Retinal pigment epithelial cell (primary cell): Measurements from ENCODE around the gene RAD23A.
"Not testable (repeated sequence)": the region's sequence is repeated elsewhere in the genome, so short reads cannot be mapped to it uniquely, and the experiment has no call there.

Experiments used
- DNase-seq: peaks from one replicate; pipeline ENCODE4 v3.0.0-alpha.2; 2010; ENCODE audit warnings: low read depth
- H3K4me3 ChIP-seq: 2 replicates; pipeline ENCODE4 v1.5.1; 2011; ENCODE audit warnings: mild to moderate bottlenecking, low read length, control low read depth, moderate library complexity
- TF ChIP-seq, protein P1 (sequence below): conservative IDR thresholded peaks from 2 replicates; pipeline ENCODE4 v1.5.1; 2011; ENCODE audit warnings: low read depth, low read length, control low read depth, inconsistent platforms

The RAD23A gene

DNA sequence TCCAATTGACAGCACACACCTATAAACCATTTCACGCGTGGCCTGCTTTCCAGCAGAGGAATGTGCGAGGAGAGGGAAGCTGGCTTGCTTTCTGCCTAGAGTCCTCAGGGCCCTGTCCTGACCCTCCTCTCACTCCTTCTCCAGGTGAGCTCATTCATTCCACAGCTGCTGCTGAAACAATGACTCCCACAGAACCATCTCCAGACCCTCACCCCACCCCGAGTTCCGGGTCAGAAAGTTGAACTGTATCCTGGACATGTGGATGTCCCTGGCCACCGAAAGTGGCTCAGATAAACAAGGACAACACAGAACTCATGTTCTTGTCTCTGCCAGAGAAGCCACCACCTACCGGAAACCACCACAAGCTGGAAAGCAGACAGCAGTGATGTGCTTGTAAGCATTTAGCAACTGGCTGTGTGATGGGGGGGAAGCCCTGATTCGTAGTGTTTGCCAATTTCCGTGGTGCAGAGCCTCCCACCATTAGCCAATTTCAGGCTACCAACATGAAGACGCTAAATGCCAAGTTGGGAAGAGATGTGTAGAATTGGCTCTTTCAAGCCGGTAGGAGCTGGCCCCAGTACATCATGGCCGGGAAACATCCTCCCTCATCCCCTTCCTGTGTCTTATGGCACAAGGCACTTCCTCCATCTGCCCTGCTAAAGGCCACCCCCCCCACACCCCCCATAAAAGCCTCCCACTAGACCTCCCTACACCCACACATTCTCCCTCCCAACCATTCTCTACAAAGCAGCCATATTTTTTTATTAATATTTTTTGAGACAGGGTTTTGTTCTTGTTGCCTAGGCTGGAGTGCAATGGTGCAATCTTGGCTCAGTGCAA is 31.6 kb upstream of the RAD23A start:
- no peak for DNase-seq
- H3K4me3 ChIP-seq, result no peak overlapping the region
- TF ChIP-seq, protein P1, sequence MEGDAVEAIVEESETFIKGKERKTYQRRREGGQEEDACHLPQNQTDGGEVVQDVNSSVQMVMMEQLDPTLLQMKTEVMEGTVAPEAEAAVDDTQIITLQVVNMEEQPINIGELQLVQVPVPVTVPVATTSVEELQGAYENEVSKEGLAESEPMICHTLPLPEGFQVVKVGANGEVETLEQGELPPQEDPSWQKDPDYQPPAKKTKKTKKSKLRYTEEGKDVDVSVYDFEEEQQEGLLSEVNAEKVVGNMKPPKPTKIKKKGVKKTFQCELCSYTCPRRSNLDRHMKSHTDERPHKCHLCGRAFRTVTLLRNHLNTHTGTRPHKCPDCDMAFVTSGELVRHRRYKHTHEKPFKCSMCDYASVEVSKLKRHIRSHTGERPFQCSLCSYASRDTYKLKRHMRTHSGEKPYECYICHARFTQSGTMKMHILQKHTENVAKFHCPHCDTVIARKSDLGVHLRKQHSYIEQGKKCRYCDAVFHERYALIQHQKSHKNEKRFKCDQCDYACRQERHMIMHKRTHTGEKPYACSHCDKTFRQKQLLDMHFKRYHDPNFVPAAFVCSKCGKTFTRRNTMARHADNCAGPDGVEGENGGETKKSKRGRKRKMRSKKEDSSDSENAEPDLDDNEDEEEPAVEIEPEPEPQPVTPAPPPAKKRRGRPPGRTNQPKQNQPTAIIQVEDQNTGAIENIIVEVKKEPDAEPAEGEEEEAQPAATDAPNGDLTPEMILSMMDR, result no peak

DNA sequence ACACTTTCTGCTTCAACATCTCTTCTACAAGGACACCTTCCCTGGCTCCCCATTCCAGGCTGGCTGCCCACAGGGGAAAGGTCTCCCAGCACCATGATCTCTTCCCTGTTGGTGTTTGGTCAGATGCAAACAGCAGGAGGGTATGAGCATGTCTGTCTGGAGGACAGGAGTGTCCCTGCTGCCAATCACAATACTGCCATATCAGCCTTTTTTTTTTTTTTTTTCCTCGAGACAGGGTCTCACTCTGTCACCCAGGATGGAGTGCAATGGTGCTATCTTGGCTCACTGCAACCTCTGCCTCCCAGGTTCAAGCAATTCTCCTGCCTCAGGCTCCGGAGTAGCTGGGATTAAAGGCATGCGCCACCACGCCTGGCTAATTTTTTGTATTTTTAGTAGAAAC is 29.8 kb upstream of the RAD23A start:
- not testable (repeated sequence) for DNase-seq, H3K4me3 ChIP-seq

DNA sequence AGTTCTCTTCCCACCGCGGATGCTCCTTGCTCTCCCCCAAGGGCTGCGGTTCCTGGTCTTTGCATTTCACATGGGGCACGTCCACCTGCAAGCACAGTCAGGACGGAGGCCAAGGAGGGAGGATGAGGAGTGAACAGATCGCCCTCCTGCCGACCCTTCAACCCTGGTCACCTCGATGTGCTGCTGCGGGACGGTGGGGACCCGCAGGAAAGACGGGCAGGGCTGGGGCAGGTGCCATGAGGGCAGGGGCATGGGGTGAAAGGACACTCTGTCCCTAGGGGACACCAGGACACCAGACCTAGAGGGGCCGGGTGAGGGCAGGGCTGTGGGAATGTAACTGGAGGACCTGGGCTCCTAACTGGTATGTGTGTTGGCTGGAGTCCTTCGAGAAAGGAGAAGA is 27.4 kb upstream of the RAD23A start:
- no peak for DNase-seq
- no peak overlapping the region for H3K4me3 ChIP-seq
- TF ChIP-seq, protein P1, result no peak

DNA sequence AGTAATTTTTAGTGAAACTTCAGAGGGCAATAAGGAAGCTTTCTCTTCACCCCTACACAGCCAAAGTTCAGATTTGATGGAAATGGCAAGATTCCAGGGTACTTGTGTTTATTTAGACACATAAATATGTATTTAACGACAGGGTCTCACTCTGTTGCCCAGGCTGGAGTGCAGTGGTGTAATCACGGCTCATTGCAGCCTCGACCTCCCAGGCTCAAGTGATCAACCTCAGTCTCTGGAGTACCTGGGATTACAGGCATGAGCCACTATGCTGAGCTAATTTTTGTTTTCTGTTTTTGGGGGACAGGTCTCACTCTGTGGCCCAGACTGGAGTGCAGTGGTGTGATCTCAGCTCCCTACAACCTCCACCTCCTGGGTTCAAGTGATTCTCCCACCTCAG is 24.6 kb upstream of the RAD23A start:
- TF ChIP-seq, protein P1, result no peak
- DNase-seq, result no peak
- no peak overlapping the region for H3K4me3 ChIP-seq

DNA sequence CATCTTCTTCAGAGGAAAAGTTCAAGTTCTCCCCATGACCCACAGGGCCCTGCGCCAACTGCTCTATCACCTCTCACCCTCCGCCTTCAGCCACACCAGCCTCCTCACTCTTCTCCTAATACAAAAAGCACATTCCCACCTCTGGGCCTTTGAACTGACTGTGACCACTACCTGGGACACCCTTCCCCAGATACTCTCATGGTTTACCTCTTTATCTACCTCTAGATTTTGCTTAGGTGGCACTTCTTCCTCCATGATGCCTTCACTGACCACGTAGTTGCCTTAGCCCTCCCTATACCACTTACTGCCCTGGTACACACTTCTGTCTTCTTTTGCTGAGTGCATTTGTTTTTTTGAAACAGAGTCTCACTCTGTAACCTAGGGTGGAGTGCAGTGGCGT is 22.7 kb upstream of the RAD23A start:
- TF ChIP-seq, protein P1, result no peak
- no peak overlapping the region for H3K4me3 ChIP-seq
- DNase-seq, result no peak

DNA sequence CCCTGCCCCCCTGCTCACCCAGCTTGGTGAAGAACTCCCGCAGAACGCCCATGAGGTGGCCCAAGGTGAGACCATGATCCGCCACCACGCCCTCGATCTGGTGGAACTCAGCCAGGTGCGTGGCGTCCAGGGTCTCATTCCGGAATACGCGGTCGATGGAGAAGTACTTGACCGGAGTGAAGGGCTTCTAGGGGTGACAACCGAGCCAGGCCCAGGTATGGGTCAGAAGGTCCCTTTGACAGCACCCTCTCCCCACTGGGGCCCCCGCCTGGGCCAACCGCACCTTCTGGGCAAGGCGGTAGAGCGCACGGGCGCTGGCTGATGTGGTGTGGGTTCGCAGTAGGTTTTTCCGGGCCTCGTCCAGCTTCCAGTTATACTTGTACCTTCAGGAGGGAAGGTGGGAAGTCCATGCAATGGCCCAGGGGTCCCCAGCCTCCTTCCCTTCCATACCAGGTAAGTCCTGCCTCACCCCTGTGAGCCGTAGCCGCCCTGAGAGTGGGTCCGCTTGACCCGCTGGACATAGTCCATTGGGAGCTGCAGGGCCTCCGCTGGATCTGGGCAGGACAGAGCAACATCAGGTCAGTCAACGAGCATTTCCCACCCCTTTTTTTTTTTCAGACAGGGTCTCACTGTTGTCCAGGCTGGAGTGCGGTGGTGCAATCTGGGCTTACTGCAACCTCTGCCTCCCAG is 20.9 kb upstream of the RAD23A start:
- no peak overlapping the region for H3K4me3 ChIP-seq
- DNase-seq, result no peak
- TF ChIP-seq, protein P1, result no peak

DNA sequence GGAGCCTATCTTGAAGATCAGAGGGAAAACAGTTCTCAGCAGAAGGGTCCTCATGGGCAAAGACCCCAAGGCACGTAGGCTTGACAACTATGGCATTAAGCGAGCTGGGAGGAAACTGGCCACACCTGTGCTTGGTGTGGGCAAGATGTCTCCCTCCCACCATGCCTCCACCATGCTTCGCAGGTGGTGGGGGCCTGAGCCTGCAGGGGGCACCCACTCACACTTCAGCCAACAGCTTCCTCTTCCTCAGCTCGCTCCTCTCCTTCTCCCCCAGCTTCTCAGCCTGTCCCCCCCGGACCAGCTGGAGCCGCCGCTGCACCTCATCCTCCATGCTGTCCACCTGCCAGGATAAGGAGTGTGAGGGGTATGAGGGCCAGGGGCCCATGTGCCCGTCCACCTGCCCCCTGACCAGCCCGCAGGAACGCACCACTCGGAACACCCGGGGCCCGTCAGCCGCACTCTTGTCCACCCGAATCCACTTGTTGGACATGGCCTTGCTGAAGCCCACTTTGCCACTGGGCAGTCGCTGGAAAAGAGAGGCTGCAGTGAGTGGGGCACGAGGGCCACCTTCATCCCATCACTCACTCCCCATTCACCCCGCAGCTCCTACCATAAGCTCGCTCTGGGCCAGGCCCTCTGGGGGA is 15.5 kb upstream of the RAD23A start:
- TF ChIP-seq, protein P1, result no peak
- DNase-seq, result no peak
- H3K4me3 ChIP-seq, result no peak overlapping the region
